ENCODE measurements around the gene PRPF6. TPM values are rescaled to one million over a fixed set of nuclear protein-coding genes. Genes with fewer than 3 reads are reported as not detected.
A peak's percentile ranks its signal among the peaks of the same experiment; 100 is the strongest.

PRPF6 gene
- total and polyA plus RNA-seq, 2 of the 13 experiments (the other 11 are each of a cell fraction or from before 2014, with no cell fraction given): 63.7 to 101 TPM

DNA sequence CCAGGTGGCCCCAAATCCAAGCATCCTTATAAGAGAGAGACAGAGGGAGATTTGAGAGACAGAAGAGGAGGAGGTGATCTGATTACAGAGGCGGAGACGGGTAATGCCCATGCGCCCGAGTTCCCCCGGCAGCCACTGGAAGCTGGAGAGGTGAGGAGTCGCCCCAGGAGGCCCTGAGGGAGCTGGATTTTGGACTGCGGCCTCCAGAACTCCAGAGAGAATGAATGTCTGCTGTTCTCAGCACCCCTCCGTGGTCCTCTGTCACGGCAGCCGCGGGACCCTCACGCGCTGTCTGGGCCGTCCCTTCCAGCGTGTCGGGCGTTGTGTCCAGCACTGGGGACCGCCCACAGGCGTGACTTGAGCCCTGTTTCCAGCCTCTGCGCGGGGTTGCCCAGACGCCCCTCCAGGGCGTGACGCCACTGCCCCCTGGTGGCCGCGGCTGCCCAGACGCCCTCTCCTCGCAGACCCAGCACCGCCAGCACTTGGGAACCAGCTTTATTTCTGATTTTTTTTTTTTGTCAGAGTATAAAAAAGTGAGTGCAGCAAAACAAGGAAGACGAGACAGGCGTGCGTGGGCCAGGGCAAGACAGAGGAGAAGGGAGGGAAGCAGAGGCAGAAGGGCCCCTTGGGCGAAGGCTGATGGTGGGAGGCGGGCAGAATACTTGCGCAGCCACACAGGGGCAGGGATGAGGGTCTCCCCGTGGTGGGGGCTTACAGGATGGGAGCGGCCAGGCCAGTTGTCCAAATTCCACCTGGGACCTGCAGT, 7.1 kb upstream of the PRPF6 start (continued):
- TF ChIP-seq, protein P1, sequence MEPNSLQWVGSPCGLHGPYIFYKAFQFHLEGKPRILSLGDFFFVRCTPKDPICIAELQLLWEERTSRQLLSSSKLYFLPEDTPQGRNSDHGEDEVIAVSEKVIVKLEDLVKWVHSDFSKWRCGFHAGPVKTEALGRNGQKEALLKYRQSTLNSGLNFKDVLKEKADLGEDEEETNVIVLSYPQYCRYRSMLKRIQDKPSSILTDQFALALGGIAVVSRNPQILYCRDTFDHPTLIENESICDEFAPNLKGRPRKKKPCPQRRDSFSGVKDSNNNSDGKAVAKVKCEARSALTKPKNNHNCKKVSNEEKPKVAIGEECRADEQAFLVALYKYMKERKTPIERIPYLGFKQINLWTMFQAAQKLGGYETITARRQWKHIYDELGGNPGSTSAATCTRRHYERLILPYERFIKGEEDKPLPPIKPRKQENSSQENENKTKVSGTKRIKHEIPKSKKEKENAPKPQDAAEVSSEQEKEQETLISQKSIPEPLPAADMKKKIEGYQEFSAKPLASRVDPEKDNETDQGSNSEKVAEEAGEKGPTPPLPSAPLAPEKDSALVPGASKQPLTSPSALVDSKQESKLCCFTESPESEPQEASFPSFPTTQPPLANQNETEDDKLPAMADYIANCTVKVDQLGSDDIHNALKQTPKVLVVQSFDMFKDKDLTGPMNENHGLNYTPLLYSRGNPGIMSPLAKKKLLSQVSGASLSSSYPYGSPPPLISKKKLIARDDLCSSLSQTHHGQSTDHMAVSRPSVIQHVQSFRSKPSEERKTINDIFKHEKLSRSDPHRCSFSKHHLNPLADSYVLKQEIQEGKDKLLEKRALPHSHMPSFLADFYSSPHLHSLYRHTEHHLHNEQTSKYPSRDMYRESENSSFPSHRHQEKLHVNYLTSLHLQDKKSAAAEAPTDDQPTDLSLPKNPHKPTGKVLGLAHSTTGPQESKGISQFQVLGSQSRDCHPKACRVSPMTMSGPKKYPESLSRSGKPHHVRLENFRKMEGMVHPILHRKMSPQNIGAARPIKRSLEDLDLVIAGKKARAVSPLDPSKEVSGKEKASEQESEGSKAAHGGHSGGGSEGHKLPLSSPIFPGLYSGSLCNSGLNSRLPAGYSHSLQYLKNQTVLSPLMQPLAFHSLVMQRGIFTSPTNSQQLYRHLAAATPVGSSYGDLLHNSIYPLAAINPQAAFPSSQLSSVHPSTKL (CRISPR knock-in tag; IDR thresholded peaks at IDR 0.05): peak; percentile 80
- no peak; the same call in 1 of the 2 replicates for TF ChIP-seq ZNF564 (CRISPR knock-in tag; IDR thresholded peaks at IDR 0.05)
- TF ChIP-seq, protein P2, sequence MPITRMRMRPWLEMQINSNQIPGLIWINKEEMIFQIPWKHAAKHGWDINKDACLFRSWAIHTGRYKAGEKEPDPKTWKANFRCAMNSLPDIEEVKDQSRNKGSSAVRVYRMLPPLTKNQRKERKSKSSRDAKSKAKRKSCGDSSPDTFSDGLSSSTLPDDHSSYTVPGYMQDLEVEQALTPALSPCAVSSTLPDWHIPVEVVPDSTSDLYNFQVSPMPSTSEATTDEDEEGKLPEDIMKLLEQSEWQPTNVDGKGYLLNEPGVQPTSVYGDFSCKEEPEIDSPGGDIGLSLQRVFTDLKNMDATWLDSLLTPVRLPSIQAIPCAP (CRISPR knock-in tag; IDR thresholded peaks at IDR 0.05; ENCODE audit: low read depth): 0 out of 2 replicates have a peak, but pooled peaks have one; percentile 58
- TF ChIP-seq, protein P3, sequence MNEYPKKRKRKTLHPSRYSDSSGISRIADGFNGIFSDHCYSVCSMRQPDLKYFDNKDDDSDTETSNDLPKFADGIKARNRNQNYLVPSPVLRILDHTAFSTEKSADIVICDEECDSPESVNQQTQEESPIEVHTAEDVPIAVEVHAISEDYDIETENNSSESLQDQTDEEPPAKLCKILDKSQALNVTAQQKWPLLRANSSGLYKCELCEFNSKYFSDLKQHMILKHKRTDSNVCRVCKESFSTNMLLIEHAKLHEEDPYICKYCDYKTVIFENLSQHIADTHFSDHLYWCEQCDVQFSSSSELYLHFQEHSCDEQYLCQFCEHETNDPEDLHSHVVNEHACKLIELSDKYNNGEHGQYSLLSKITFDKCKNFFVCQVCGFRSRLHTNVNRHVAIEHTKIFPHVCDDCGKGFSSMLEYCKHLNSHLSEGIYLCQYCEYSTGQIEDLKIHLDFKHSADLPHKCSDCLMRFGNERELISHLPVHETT (CRISPR knock-in tag; conservative IDR thresholded peaks at IDR 0.05): peak; percentile 49; the same call in 1 of the 2 replicates
- 0 out of 2 replicates have a peak, but pooled peaks have one; percentile 57 for TF ChIP-seq NAIF1 (CRISPR knock-in tag; IDR thresholded peaks at IDR 0.05; ENCODE audit: borderline replicate concordance)
- peak; percentile 53; the same call in 1 of the 2 replicates for TF ChIP-seq ZC3H13 (CRISPR knock-in tag; IDR thresholded peaks at IDR 0.05)
- TF ChIP-seq, protein P4, sequence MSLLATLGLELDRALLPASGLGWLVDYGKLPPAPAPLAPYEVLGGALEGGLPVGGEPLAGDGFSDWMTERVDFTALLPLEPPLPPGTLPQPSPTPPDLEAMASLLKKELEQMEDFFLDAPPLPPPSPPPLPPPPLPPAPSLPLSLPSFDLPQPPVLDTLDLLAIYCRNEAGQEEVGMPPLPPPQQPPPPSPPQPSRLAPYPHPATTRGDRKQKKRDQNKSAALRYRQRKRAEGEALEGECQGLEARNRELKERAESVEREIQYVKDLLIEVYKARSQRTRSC (CRISPR knock-in tag; IDR thresholded peaks at IDR 0.05; ENCODE audit: low read depth): peak; percentile 90
- TF ChIP-seq, protein P5, sequence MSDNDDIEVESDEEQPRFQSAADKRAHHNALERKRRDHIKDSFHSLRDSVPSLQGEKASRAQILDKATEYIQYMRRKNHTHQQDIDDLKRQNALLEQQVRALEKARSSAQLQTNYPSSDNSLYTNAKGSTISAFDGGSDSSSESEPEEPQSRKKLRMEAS (IDR thresholded peaks at IDR 0.05): peak; percentile 93
- TF ChIP-seq ZFAT (CRISPR knock-in tag; conservative IDR thresholded peaks at IDR 0.05): no peak
- 0 out of 2 replicates have a peak, but pooled peaks have one; percentile 17 for TF ChIP-seq GATA4 (IDR thresholded peaks at IDR 0.05; ENCODE audit: borderline replicate concordance, low read depth)
- peak; percentile 92; the same call in 1 of the 2 replicates for TF ChIP-seq ZNF766 (CRISPR knock-in tag; IDR thresholded peaks at IDR 0.05; ENCODE audit: borderline replicate concordance)
- TF ChIP-seq KDM2A (CRISPR knock-in tag; IDR thresholded peaks at IDR 0.05; ENCODE audit: borderline replicate concordance, low read depth): peak; percentile 98
- TF ChIP-seq, protein P6, sequence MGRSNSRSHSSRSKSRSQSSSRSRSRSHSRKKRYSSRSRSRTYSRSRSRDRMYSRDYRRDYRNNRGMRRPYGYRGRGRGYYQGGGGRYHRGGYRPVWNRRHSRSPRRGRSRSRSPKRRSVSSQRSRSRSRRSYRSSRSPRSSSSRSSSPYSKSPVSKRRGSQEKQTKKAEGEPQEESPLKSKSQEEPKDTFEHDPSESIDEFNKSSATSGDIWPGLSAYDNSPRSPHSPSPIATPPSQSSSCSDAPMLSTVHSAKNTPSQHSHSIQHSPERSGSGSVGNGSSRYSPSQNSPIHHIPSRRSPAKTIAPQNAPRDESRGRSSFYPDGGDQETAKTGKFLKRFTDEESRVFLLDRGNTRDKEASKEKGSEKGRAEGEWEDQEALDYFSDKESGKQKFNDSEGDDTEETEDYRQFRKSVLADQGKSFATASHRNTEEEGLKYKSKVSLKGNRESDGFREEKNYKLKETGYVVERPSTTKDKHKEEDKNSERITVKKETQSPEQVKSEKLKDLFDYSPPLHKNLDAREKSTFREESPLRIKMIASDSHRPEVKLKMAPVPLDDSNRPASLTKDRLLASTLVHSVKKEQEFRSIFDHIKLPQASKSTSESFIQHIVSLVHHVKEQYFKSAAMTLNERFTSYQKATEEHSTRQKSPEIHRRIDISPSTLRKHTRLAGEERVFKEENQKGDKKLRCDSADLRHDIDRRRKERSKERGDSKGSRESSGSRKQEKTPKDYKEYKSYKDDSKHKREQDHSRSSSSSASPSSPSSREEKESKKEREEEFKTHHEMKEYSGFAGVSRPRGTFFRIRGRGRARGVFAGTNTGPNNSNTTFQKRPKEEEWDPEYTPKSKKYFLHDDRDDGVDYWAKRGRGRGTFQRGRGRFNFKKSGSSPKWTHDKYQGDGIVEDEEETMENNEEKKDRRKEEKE (IDR thresholded peaks at IDR 0.05): no peak
- TF ChIP-seq RFX5 (IDR thresholded peaks at IDR 0.05; ENCODE audit: low read depth, low read length): peak; percentile 70
- peak; percentile 78; the same call in 1 of the 2 replicates for TF ChIP-seq KLF11 (CRISPR knock-in tag; IDR thresholded peaks at IDR 0.05)
- peak; percentile 84 for TF ChIP-seq ZNF768 (CRISPR knock-in tag; IDR thresholded peaks at IDR 0.05)
- no peak for TF ChIP-seq NFIB (CRISPR knock-in tag; IDR thresholded peaks at IDR 0.05; ENCODE audit: borderline replicate concordance)
- no peak for TF ChIP-seq ZFP36L1 (CRISPR knock-in tag; IDR thresholded peaks at IDR 0.05)
- TF ChIP-seq DMAP1 (CRISPR knock-in tag; IDR thresholded peaks at IDR 0.05): peak; percentile 83; the same call in 1 of the 2 replicates

Measured in HepG2 (cell line).